ENCODE results near the gene COQ3.

COQ3 gene

GRCh38 chr6:99393698-99394531 is at the start of gene COQ3:
COQ3 (minus strand) TSS chr6:99394195; CDS start chr6:99394179, 16 bp downstream.
- peak; percentile 76 for DNase-seq (ENCODE audit: low read depth)

GRCh38 chr6:99434702-99435530 is 40.9 kb upstream of the COQ3 start:
- peak; percentile 50 for DNase-seq (ENCODE audit: low read depth)

GRCh38 chr6:99432877-99433276 is 38.9 kb upstream of the COQ3 start:
- DNase-seq (ENCODE audit: low read depth): peak; percentile 29

- DNase-seq (ENCODE audit: low read depth): no peak
Measured at GRCh38 chr6:99431901-99432300, 37.9 kb upstream of the COQ3 start.

GRCh38 chr6:99427988-99428387 is 34.0 kb upstream of the COQ3 start:
- no peak for DNase-seq (ENCODE audit: low read depth)

- no peak for DNase-seq (ENCODE audit: low read depth)
Measured at GRCh38 chr6:99426451-99426757, 32.4 kb upstream of the COQ3 start.

- peak; percentile 84 for DNase-seq (ENCODE audit: low read depth)
Measured at GRCh38 chr6:99425647-99426450, 31.9 kb upstream of the COQ3 start.

GRCh38 chr6:99424761-99425646 is 31.0 kb upstream of the COQ3 start, which contains the start of gene PNISR:
PNISR (minus strand) TSS chr6:99425308; CDS start chr6:99414659, 10,649 bp downstream.
- DNase-seq (ENCODE audit: low read depth): peak; percentile 99

GRCh38 chr6:99424022-99424421 is 30.0 kb upstream of the COQ3 start:
- DNase-seq (ENCODE audit: low read depth): no peak

- no peak for DNase-seq (ENCODE audit: low read depth)
Measured at GRCh38 chr6:99422912-99423311, 28.9 kb upstream of the COQ3 start.

GRCh38 chr6:99416892-99417767 is 23.1 kb upstream of the COQ3 start:
- no peak for DNase-seq (ENCODE audit: low read depth)

GRCh38 chr6:99416226-99416625 is 22.2 kb upstream of the COQ3 start:
- DNase-seq (ENCODE audit: low read depth): no peak

- DNase-seq (ENCODE audit: low read depth): peak; percentile 59
Measured at GRCh38 chr6:99415446-99415845, 21.5 kb upstream of the COQ3 start.

GRCh38 chr6:99412065-99412464 is 18.1 kb upstream of the COQ3 start:
- no peak for DNase-seq (ENCODE audit: low read depth)

GRCh38 chr6:99409672-99410071 is 15.7 kb upstream of the COQ3 start:
- DNase-seq (ENCODE audit: low read depth): no peak

- no peak for DNase-seq (ENCODE audit: low read depth)
Measured at GRCh38 chr6:99407076-99407475, 13.1 kb upstream of the COQ3 start.

- no peak for DNase-seq (ENCODE audit: low read depth)
Measured at GRCh38 chr6:99402448-99402847, 8.5 kb upstream of the COQ3 start.

- DNase-seq (ENCODE audit: low read depth): no peak
Measured at GRCh38 chr6:99397287-99397686, 3.3 kb upstream of the COQ3 start.

- no peak for DNase-seq (ENCODE audit: low read depth)
Measured at GRCh38 chr6:99393366-99393697, 663 bp downstream of the COQ3 start.

- no peak for DNase-seq (ENCODE audit: low read depth)
Measured at GRCh38 chr6:99390896-99391295, 3.1 kb downstream of the COQ3 start.
